Activated gamma-delta T cell treated with Interleukin-2 at 50 U/mL for 16 hours (primary cell): Measurements from ENCODE around the gene BSG.
"Not testable (repeated sequence)": the region's sequence is repeated elsewhere in the genome, so short reads cannot be mapped to it uniquely, and the experiment has no call there.

ENCODE experiments used
- DNase-seq: peaks from one replicate; pipeline ENCODE4 v3.0.0-alpha.2; 2020

Gene BSG

GRCh38 chr19:573519-573825 is 1.1 kb downstream of the BSG start:
- DNase-seq, result no peak

- DNase-seq, result no peak
Measured at GRCh38 chr19:574658-575526, 2.5 kb downstream of the BSG start.

- no peak for DNase-seq
Measured at GRCh38 chr19:575527-576506, 3.4 kb downstream of the BSG start.

DNA sequence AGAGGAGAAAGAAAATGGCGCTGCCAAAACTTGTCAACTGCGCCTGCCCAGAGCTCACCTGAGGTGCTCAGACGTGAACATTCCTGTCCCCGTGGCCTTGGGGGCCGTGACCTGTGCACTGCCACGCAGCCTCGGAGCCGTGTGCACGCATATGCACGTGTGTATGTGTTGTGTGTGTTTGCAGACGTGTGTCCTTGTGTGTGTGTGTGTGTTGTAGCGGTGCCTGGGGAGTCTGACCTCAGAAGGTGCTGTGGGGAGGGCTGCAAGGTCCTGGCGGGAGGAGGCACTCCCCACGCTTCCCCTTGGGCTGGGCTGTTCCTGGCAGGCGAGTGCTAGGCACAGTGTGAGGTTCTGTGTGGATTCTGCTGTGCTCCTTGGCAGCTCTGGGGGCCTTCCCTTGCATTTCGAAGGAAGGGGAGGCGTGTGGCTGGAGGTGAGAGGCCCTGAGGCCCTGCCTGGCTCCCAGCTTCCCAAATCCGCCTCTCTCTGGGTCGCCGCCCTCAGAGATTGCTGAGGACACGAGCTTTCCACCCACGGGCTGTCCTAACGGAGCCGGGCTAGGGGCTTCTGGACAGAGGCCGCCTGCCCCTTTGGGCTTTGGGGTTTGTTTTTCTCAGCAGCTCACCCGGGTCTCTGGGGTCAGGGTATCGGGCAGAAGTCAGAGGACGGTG is 4.5 kb downstream of the BSG start:
- no peak for DNase-seq

GRCh38 chr19:577439-578392 is 5.3 kb downstream of the BSG start:
- no peak for DNase-seq

DNA sequence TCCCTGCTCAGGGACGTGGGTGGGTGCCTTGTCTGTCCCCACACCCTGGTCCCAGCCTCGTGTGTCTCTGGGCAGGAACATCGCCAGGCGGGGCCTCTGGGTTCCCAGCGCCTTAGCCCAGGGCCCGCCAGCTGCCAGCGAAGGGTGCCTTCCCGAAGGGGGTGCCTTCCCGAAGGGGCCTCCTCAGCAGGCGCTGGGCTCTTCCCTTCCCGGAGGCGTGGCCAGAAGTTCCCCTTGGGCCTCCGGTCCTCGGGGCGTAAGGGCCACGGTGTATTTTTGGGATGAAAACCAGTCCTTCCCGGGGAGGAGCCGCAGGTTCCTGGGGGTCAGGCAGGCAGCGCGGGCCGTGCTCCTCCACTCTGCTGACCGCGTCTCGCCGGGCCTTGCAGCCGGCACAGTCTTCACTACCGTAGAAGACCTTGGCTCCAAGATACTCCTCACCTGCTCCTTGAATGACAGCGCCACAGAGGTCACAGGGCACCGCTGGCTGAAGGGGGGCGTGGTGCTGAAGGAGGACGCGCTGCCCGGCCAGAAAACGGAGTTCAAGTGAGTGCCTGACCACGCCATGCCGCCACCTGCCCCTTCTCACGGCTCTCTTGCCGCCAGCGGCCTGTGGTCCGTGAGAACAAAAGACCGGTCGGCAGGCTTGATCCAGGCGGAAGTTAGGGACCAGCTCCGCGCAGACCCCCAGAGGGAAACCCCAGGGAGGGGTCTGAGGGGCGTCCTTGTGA is 6.9 kb downstream of the BSG start:
- no peak for DNase-seq

DNA sequence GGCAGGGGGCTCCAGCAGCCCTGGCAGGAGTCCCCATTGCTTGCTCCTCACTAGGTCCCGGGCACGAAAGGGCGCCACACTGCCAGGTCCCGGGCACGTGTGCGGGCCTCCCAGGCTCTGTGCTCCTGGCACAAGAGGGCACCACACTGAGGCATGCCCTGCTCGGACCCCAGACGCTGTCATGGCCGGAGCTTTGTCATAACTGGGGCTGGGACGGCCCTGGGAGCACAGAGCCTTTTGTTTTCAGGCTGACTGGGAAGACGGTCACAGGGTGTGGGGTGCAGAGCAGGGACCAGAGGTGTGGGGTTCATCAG is 7.4 kb downstream of the BSG start:
- DNase-seq, result no peak

DNA sequence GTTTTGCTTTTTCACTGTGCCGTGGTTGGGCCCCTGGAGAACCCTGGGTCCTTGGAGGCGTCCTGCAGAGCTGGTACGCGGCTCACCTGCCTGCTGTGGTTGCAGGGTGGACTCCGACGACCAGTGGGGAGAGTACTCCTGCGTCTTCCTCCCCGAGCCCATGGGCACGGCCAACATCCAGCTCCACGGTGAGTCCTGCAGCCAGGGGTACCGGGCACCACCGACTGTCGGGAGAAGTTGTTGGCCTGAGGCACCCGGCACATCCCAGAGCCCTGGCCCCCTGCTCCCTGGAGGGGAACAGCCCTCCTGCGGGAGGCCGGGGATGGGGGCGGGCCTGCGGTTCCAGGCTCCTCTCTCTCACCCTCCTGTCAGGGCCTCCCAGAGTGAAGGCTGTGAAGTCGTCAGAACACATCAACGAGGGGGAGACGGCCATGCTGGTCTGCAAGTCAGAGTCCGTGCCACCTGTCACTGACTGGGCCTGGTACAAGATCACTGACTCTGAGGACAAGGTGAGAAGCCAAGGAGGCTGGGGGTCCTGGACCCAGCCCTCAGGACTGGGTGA is 8.0 kb downstream of the BSG start:
- no peak for DNase-seq

DNA sequence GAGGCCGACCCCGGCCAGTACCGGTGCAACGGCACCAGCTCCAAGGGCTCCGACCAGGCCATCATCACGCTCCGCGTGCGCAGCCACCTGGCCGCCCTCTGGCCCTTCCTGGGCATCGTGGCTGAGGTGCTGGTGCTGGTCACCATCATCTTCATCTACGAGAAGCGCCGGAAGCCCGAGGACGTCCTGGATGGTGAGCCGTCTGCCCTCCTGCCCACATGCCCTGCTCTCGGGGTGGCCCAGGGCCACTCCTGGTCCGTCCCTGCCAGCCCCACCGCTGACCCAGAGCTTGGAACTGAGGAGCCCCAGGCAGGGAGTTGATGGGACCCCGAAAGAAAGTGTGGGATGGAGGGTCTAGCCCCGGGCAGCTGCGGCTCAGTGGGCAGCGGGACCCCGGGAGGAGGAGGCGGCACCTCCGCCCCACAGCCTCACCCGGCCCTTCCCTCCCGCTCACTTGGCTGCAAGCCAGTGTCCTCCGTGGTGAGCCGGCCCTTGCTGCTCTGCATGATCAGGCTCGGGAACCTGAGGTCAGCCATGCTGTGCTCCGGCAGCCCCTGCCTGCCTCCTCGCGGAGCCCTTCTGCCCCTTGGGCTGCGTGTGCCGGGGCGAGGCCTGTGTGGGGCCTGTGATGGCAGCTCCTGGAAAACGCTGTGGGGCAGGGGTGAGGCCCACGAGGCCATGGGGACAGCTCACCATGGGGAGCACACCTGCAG is 9.2 kb downstream of the BSG start:
- no peak for DNase-seq

GRCh38 chr19:582497-583197 is 10.3 kb downstream of the BSG start:
- no peak for DNase-seq

DNA sequence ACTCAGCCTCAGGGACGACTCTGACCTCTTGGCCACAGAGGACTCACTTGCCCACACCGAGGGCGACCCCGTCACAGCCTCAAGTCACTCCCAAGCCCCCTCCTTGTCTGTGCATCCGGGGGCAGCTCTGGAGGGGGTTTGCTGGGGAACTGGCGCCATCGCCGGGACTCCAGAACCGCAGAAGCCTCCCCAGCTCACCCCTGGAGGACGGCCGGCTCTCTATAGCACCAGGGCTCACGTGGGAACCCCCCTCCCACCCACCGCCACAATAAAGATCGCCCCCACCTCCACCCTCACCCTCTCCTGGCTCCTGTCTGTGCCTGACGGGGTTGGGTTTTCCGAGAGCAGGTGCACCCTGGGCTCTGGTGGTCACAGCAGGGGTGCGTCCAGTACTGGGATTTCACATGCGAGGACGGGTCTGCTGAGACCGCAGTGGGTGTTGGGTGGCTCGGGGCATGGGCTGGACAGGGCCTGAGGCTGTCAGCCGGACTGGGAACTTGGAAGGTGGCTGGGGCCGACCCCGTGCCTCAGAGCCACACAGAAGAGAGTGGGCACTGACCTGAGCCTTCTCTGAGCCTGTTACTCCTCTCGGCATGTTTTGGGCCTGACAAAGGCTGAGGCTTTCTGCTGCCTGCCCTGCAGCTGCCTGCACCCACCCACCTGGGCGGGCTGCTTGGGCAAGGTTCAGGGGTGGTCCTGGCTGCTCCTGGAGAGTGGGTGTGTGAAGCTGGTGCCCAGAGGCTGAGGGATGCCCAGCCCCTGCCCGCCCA is 11.0 kb downstream of the BSG start:
- no peak for DNase-seq

DNA sequence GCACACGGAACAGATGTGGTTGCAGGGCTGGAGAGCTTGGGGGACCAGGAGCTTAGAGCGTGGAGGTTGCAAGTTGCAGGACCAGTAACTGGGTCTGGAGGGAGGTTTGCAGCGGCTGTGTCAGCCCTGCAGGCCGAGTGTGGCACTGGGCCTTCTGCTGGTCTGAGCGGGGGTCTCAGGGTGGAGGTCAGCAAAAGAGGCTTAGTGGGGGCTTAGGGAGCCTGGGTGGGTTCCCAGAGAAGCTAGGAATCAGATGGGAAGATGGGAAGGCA is 11.5 kb downstream of the BSG start:
- DNase-seq, result no peak

GRCh38 chr19:584240-585001 is 12.0 kb downstream of the BSG start:
- peak; percentile 68 for DNase-seq

DNA sequence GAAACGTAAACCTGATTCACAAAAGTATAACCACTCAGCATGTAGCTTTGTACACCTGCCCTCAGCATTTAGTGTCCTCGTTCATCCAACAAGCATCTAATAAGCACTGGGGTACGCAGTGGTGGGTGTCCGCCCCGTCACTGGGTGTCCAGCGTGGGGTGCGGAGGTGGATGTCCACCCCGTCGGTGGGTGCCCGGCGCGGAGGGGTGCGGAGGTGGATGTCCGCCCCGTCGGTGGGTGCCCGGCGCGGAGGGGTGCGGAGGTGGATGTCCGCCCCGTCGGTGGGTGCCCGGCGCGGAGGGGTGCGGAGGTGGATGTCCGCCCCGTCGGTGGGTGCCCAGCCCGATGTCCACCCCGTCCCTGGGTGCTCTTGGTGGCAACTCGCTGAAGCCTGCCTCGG is 12.8 kb downstream of the BSG start:
- DNase-seq, result not testable (repeated sequence)

- no peak for DNase-seq
Measured at GRCh38 chr19:585551-586110, 13.2 kb downstream of the BSG start.

DNA sequence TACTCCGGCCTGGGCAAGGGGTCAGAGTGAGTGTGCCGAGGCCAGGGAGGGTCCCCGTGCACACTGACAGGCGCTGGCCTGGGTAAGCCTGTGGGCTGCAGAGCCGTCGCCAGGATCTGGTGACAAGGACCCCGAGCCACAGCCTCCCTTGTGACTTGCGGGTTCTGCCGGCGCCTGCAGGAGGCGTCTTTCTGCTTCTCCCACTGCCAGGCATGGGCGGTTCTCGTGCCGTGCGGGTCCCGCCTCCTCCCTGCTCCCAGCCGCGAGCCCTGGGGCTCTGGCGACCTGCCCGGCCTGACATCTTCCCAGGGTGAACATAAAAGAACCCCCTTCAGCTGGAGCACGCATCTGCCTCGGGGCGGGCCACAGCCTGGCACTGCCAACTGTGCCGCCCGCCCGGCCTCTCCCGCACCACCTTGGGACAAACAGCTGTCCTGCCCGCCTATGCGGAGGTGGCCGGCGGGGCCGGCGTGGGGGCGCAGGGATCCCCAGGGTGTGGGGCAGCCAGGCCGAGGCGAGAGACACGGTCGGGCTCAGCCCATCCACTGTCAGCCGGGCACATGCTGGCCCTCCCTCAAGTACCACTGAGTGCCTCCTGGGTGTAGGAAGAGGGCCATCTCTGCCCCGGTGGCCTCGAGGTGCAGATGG is 15.8 kb downstream of the BSG start:
- DNase-seq, result peak; percentile 51

DNA sequence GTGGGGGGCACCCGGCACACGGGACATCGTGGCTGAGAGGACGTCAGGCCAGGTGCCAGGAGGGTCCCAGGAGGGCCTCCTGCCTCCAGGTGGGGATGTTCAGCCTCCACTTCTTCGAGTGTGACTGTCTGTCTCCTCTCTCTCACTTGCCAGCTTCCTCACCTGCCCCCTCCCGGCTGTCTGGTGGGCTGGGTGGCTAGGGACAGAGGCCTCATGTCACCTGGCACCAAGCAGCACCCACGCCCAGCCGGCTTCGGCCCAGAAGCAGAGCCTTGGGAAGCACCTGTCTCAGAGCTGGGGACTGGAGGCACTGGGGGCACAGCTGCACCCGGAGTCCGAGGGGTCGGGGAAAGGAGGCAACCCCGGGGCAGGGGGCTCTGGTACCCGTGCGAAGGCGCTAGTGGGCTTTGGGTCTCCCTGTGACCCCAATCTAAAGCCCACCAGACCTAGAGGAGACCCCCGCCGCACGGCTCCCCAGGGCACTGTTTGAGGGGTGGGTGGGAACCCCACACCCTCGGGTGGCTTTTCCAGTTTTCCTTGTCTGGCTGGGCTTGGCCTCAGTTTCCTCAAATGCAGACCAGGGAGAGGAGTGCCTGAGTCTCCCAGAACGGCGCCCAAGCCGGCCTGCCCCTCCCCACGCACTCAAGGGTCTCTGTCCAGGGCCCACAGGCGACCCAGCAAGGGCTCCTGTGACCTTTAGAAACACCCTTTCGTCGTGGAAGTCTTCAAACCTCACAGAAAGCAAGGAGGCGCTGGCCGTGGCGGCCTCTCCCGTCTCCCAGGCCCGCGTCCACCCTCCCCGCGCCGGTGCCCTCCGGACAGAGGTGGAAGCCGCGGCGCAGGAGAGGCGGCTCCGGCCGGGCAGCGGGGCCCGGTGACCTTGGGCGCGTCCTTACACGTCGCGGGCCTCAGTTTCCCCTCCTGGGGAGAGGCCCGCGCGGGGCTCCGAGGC is 16.6 kb downstream of the BSG start:
- no peak for DNase-seq
